T-cell (primary cell): ENCODE results near the gene ERBB2. TPM values are rescaled to one million over a fixed set of nuclear protein-coding genes. Genes with fewer than 3 reads are reported as not detected.
"Not testable (repeated sequence)": the region's sequence is repeated elsewhere in the genome, so short reads cannot be mapped to it uniquely, and the experiment has no call there.

ENCODE experiments used
- ATAC-seq, 4 experiments: fragments of 200-7000 bp in 3 of 4; fragments of 150-1000 bp in 1 of 4; cut with Tn5 transposase; replicated peaks in 1 of 4; 1 replicate in 3 of 4; 2 replicates in 1 of 4; pipeline ENCODE4 v1.10.0; 2021; ENCODE audit warnings: moderate library complexity in 3 of 4, mild to moderate bottlenecking in 2 of 4, moderate number of reproducible peaks in 1 of 4
- CTCF ChIA-PET, 2 donors: fragments of 300-600 bp; sonication (Branson Sonifier 250); formaldehyde crosslinking; loops; one replicate each; lab custom pipeline; 2022; ENCODE audit warnings: antibody characterized with exemption in 2 of 2; lab: Charles Lee
- POLR2A ChIA-PET, 2 donors: fragments of 300-600 bp; sonication (Branson Sonifier 250); formaldehyde crosslinking; loops; one replicate each; lab custom pipeline; 2022; ENCODE audit warnings: antibody characterized with exemption in 2 of 2; lab: Charles Lee
- DNase-seq, 35 experiments: peaks; one replicate each; pipeline versions ENCODE4 v3.0.0 to v3.0.0-alpha.2; 2013 to 2023
- H3K27ac ChIP-seq: one replicate; pipeline ENCODE4 v1.5.1; 2013; ENCODE audit warnings: low read length
- H3K27me3 ChIP-seq, 2 experiments: replicated peaks in 1 of 2; 1 replicate in 1 of 2; 2 replicates in 1 of 2; pipeline versions ENCODE4 v1.6.1 to v1.7.0; 2013; ENCODE audit warnings: low read length in 1 of 2, mixed read lengths in 1 of 2; ENCODE audit not compliant: control insufficient read depth in 2 of 2, insufficient read depth in 2 of 2; ENCODE audit errors: extremely low read depth in 1 of 2
- H3K36me3 ChIP-seq, 2 donors: 1 replicate in 1 of 2; 2 replicates in 1 of 2; pipeline versions ENCODE4 v1.6.1 to v1.7.0; 2013; ENCODE audit warnings: low read length in 1 of 2; ENCODE audit not compliant: control insufficient read depth in 2 of 2, insufficient read depth in 1 of 2; ENCODE audit errors: extremely low read depth in 1 of 2
- H3K4me1 ChIP-seq, 2 experiments: 1 replicate in 1 of 2; 2 replicates in 1 of 2; pipeline versions ENCODE4 v1.6.1 to v1.7.0; 2013; ENCODE audit warnings: low read length in 2 of 2, mixed read lengths in 1 of 2; ENCODE audit not compliant: insufficient read depth in 2 of 2, control insufficient read depth in 1 of 2; ENCODE audit errors: extremely low read depth in 1 of 2
- H3K4me3 ChIP-seq, 2 donors: 1 replicate in 1 of 2; 2 replicates in 1 of 2; pipeline versions ENCODE4 v1.5.1 to v1.7.0; 2013; ENCODE audit warnings: mild to moderate bottlenecking in 2 of 2, low read length in 1 of 2, moderate library complexity in 1 of 2; ENCODE audit not compliant: control insufficient read depth in 1 of 2; ENCODE audit errors: extremely low read depth in 1 of 2
- H3K9me3 ChIP-seq: 2 replicates; pipeline ENCODE4 v1.7.0; 2013
- H3K27ac Mint-ChIP-seq, 2 donors: one replicate each; pipeline ENCODE4 v1.8.0; 2020 to 2021; ENCODE audit warnings: mild to moderate bottlenecking in 2 of 2, mixed read lengths in 2 of 2
- H3K27me3 Mint-ChIP-seq, 2 donors: one replicate each; pipeline ENCODE4 v1.8.0; 2021 to 2022; ENCODE audit warnings: mixed read lengths in 2 of 2
- H3K36me3 Mint-ChIP-seq: one replicate; pipeline ENCODE4 v1.8.0; 2021; ENCODE audit warnings: mixed read lengths
- H3K4me1 Mint-ChIP-seq, 3 donors: one replicate each; pipeline ENCODE4 v1.8.0; 2020 to 2022; ENCODE audit warnings: mixed read lengths in 3 of 3, mild to moderate bottlenecking in 1 of 3
- H3K4me3 Mint-ChIP-seq, 3 donors: one replicate each; pipeline ENCODE4 v1.8.0; 2020 to 2022; ENCODE audit warnings: mild to moderate bottlenecking in 3 of 3, mixed read lengths in 3 of 3, moderate library complexity in 3 of 3
- H3K9me3 Mint-ChIP-seq, 3 donors: one replicate each; pipeline ENCODE4 v1.8.0; 2020 to 2022; ENCODE audit warnings: mixed read lengths in 3 of 3
- WGBS: methylation state at CpG from one replicate; pipeline ENCODE4 v1.1.5; 2013; ENCODE audit warnings: missing lambda C conversion rate; ENCODE audit not compliant: insufficient coverage; 5-methylcytosine and 5-hydroxymethylcytosine counted together
- total RNA-seq, 35 experiments: library from RNA in 6 of 35; stranded (reverse) in 6 of 35; fragments of 120-200 nt in 1 of 35; gene quantifications; one replicate each; pipeline versions ENCODE4 v1.2.1 to v1.2.4 and lab custom pipeline; 2013 to 2026

ERBB2 gene
- total RNA-seq, 5 donors from 2014 or later (not counting 1 experiment from before 2014, with no cell fraction given) = 4.1 to 8.8 (median 6.0) TPM

DNA sequence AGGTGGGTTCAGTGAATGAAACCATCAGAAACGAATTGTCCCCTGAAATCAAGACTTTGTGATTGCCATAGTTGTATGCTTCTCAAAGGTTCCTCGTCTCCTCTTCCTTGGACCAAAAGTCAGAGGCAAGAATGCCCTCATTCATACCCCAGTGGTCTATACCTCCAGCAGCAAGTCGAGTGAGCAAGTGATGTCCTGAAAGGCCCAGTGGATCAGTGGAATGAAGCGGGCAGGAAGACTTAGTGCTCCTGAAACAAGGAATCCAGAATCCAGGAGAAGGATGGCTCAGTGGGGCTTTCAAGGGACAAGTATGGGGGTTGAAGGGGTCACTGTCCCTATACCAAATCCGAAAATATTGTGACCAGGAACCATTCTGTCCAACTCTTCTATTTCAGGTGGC, 5.3 kb upstream of the ERBB2 start:
- 71% methylated on average over 1 of the region's 5 CpGs for WGBS
- Histone ChIP-seq H3K4me1 (no peaks in the 10 kb centered on the region), H3K9me3 (no peaks in the 10 kb centered on the region), H3K4me3 (no peak overlapping the region), H3K27me3 (peaks cover 0 to 14% of the 10 kb centered on the region in 2 experiments), H3K27ac (no peak overlapping the region), H3K36me3 (no peaks in the 10 kb centered on the region)
- no peak for ATAC-seq
- DNase-seq = no peak
- Mint-ChIP-seq H3K4me1 (peaks cover 1 to 6% (median 3%) of the 10 kb centered on the region in 3 donors), H3K36me3 (peaks cover 15% of the 10 kb centered on the region), H3K4me3 (no peak overlapping the region), H3K9me3 (no peaks in the 10 kb centered on the region), H3K27ac (no peak overlapping the region), H3K27me3 (peaks cover 12 to 14% of the 10 kb centered on the region in 2 donors)
- ChIA-PET POLR2A (no interaction called here), CTCF (no interaction called here)

DNA sequence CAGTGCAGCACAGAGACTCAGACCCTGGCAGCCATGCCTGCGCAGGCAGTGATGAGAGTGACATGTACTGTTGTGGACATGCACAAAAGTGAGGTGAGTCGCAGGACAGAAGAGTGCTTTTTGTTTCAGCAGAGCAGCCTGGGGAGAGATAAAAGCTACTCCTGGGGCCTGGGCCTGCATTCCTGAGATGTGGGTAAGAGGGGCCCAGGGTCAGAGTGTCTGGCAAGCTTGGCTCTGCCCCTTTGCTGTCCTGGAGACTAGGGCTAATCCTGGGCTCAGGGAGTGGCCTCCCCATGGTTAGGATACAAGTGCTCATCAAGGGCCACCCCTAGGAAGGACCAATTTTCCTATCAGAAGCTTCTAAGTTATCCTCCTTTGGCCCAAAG, 4.8 kb upstream of the ERBB2 start:
- Histone ChIP-seq H3K4me3 (no peak overlapping the region), H3K36me3 (no peaks in the 10 kb centered on the region), H3K27me3 (peaks cover 0 to 19% of the 10 kb centered on the region in 2 experiments), H3K4me1 (peaks cover 0 to 1% of the 10 kb centered on the region in 2 experiments), H3K27ac (no peak overlapping the region), H3K9me3 (no peaks in the 10 kb centered on the region)
- H3K9me3 Mint-ChIP-seq = no peaks in the 10 kb centered on the region
- no peak overlapping the region for H3K27ac Mint-ChIP-seq
- no peak for ATAC-seq
- CTCF ChIA-PET = interaction anchor here in 1 of 2 donors (0.6 kb wide), 1 partner anchor 41 kb away, joined by 3 read pairs; no protein-coding TSS in a partner anchor
- POLR2A ChIA-PET = no interaction called here
- WGBS = 100% methylated on average over 1 of the region's 2 CpGs
- no peak overlapping the region for H3K4me3 Mint-ChIP-seq
- peaks cover 15% of the 10 kb centered on the region for H3K36me3 Mint-ChIP-seq
- peaks cover 16 to 18% of the 10 kb centered on the region in 2 donors for H3K27me3 Mint-ChIP-seq
- peaks cover 4 to 8% (median 6%) of the 10 kb centered on the region in 3 donors for H3K4me1 Mint-ChIP-seq
- DNase-seq = no peak

DNA sequence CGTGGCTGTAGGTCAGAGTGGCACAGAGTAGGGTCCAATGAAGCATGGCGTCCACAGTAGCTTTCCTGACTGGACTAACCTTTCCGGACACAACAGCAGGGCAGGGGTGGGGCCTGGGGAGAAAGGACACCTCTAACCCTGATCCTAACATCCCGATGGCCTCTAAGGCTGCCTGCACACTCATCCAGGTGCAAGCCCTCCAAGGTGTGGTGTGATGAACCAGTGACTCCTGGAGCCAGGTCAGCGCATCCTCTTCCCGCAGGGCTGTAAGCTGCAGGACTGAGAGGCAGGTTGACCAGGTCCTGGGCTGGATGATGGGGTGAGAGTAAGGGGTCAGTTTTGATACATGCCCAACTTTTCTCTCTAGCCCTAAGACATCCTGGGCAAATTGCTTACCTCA, 3.1 kb upstream of the ERBB2 start:
- Histone ChIP-seq H3K27me3 (peaks cover 4 to 35% of the 10 kb centered on the region in 2 experiments), H3K36me3 (no peaks in the 10 kb centered on the region), H3K27ac (no peak overlapping the region), H3K4me1 (peaks cover 0 to 7% of the 10 kb centered on the region in 2 experiments), H3K9me3 (no peaks in the 10 kb centered on the region), H3K4me3 (no peak overlapping the region)
- POLR2A ChIA-PET = no interaction called here
- no peak overlapping the region for H3K4me3 Mint-ChIP-seq
- no peak for ATAC-seq
- H3K9me3 Mint-ChIP-seq = no peaks in the 10 kb centered on the region
- no peak for DNase-seq
- H3K27me3 Mint-ChIP-seq = peaks cover 28% of the 10 kb centered on the region in 2 donors
- H3K36me3 Mint-ChIP-seq = peaks cover 15% of the 10 kb centered on the region
- WGBS = 56% methylated on average over 2 of the region's 6 CpGs
- CTCF ChIA-PET = no interaction called here
- no peak overlapping the region for H3K27ac Mint-ChIP-seq
- H3K4me1 Mint-ChIP-seq = peaks cover 6 to 14% (median 6%) of the 10 kb centered on the region in 3 donors

DNA sequence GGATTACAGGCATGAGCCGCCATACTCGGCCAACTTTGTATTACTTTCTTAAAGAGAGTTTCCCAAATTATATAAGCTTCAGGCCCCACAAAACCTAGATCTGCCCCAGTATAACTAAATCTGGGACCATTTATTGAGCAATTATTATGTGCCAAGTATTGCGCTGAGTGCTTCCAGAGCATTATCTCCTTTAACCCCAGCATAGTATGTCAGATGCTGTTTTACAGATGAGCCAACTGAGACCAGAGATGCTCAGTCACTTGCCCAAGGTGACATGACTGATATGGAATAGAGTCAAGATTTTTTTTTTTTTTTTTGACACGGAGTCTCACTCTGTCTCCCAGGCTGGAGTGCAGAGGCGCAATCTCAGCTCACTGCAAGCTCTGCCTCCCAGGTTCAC, 1.9 kb upstream of the ERBB2 start:
- peaks cover 6 to 14% (median 6%) of the 10 kb centered on the region in 3 donors for H3K4me1 Mint-ChIP-seq
- peaks cover 15% of the 10 kb centered on the region for H3K36me3 Mint-ChIP-seq
- ChIA-PET CTCF (no interaction called here), POLR2A (no interaction called here)
- H3K27me3 ChIP-seq = peaks cover 4 to 43% of the 10 kb centered on the region in 2 experiments
- WGBS = no CpG with 5 or more reads among the region's 5 CpGs
- no peak overlapping the region for H3K4me3 Mint-ChIP-seq
- peaks cover 28 to 34% of the 10 kb centered on the region in 2 donors for H3K27me3 Mint-ChIP-seq
- peaks cover 0 to under 1% of the 10 kb centered on the region in 2 donors for H3K36me3 ChIP-seq
- H3K27ac ChIP-seq = no peak overlapping the region
- no peaks in the 10 kb centered on the region for H3K9me3 Mint-ChIP-seq
- no peaks in the 10 kb centered on the region for H3K9me3 ChIP-seq
- ATAC-seq = no peak
- peaks cover 0 to 7% of the 10 kb centered on the region in 2 experiments for H3K4me1 ChIP-seq
- DNase-seq = no peak
- no peak overlapping the region for H3K4me3 ChIP-seq
- no peak overlapping the region for H3K27ac Mint-ChIP-seq

DNA sequence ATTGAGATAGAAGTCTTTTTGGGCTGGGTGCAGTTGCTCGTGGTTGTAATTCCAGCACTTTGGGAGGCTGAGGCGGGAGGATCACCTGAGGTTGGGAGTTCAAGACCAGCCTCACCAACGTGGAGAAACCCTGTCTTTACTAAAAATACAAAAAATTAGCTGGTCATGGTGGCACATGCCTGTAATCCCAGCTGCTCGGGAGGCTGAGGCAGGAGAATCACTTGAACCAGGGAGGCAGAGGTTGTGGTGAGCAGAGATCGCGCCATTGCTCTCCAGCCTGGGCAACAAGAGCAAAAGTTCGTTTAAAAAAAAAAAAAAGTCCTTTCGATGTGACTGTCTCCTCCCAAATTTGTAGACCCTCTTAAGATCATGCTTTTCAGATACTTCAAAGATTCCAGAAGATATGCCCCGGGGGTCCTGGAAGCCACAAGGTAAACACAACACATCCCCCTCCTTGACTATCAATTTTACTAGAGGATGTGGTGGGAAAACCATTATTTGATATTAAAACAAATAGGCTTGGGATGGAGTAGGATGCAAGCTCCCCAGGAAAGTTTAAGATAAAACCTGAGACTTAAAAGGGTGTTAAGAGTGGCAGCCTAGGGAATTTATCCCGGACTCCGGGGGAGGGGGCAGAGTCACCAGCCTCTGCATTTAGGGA, 577 bp upstream of the ERBB2 start:
- ATAC-seq, H3K27ac ChIP-seq, POLR2A ChIA-PET, H3K36me3 ChIP-seq, DNase-seq, H3K9me3 Mint-ChIP-seq, H3K9me3 ChIP-seq, H3K27ac Mint-ChIP-seq, H3K4me1 ChIP-seq, H3K4me3 ChIP-seq: not testable (repeated sequence)
- CTCF ChIA-PET = interaction anchor here in 1 of 2 donors (0.7 kb wide), 1 partner anchor 64 kb away, joined by 3 read pairs; no protein-coding TSS in a partner anchor
- peaks cover 4 to 44% of the 10 kb centered on the region in 2 experiments for H3K27me3 ChIP-seq
- 47% methylated on average over 3 of the region's 11 CpGs for WGBS
- Mint-ChIP-seq H3K4me3 (peak overlapping the region in 2 of 3 donors; percentile 34 to 67), H3K4me1 (peaks cover 6 to 14% (median 12%) of the 10 kb centered on the region in 3 donors), H3K27me3 (peaks cover 28 to 36% of the 10 kb centered on the region in 2 donors), H3K36me3 (peaks cover 12% of the 10 kb centered on the region)

DNA sequence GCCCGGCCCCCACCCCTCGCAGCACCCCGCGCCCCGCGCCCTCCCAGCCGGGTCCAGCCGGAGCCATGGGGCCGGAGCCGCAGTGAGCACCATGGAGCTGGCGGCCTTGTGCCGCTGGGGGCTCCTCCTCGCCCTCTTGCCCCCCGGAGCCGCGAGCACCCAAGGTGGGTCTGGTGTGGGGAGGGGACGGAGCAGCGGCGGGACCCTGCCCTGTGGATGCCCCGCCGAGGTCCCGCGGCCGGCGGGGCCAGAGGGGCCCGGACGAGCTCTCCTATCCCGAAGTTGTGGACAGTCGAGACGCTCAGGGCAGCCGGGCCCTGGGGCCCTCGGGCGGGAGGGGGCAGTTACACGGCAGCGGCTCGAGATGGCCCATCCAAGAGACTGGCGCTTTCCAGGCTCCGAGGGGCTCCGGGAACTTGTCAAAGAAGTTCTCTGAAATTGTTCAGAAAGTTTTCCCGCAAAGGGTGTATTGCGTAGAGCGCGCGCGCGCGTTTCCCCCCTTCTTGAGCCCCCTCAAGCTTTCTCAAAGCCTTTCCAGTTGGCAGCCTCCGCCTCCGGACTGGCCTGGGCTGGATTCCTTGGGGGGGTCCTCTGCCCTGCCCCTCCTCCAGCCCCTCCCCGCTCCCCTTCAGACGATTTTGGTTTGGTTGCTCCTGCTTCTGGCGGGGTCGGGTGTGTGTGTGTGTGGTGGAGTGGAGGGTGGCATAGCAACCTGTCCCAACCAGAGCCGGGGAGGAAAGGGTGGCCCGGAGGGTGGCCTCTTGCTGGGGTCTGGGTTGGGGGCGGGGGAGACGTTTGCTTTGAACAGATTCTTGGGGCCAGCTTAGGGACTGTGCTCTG, 504 bp downstream of the ERBB2 start:
- Histone ChIP-seq H3K9me3 (no peaks in the 10 kb centered on the region), H3K36me3 (peaks cover 0 to 2% of the 10 kb centered on the region in 2 donors), H3K4me1 (peaks cover 0 to 7% of the 10 kb centered on the region in 2 experiments), H3K27me3 (peaks cover 4 to 44% of the 10 kb centered on the region in 2 experiments), H3K27ac (no peak overlapping the region), H3K4me3 (no peak overlapping the region)
- H3K27ac Mint-ChIP-seq = no peak overlapping the region
- H3K4me1 Mint-ChIP-seq = peaks cover 6 to 17% (median 12%) of the 10 kb centered on the region in 3 donors
- CTCF ChIA-PET = interaction anchor here in 1 of 2 donors (0.5 kb wide), 1 partner anchor 72 kb away, joined by 3 read pairs; no protein-coding TSS in a partner anchor
- 8% methylated on average over 48 of the region's 57 CpGs for WGBS
- DNase-seq = no peak
- H3K9me3 Mint-ChIP-seq = no peaks in the 10 kb centered on the region
- peak overlapping the region in 1 of 3 donors; percentile 67 for H3K4me3 Mint-ChIP-seq
- H3K36me3 Mint-ChIP-seq = peaks cover 9% of the 10 kb centered on the region
- ATAC-seq = no peak
- peaks cover 28 to 36% of the 10 kb centered on the region in 2 donors for H3K27me3 Mint-ChIP-seq
- POLR2A ChIA-PET = interaction anchor here in 1 of 2 donors (0.6 kb wide), 1 partner anchor 275 kb away, joined by 6 read pairs; no protein-coding TSS in a partner anchor
